Measurements from ENCODE around the gene C2CD2L.

DNA sequence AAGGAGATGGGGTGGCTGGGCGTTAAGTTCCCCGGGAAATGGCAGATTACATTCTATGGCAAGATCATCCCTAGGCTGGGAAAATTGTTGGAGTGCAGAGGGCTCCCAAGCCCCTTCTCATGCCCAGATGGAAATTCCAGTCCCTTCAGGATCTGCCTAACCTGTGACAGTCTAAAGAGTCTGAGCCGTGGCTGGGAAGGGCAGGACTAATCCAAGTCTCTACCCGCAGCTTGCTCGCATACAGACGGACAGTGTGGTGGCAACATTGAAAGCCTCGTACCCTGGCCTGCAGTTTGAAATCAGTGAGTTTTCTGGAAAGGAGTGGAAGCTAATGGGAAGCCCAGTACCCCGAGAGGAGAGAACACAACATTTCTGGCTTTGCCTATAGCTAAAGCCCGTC is 18.7 kb upstream of the C2CD2L start:
- no peak for TF ChIP-seq EZH2 (IDR thresholded peaks at IDR 0.05; ENCODE audit: insufficient read depth, low read length)
- TF ChIP-seq, protein P1, sequence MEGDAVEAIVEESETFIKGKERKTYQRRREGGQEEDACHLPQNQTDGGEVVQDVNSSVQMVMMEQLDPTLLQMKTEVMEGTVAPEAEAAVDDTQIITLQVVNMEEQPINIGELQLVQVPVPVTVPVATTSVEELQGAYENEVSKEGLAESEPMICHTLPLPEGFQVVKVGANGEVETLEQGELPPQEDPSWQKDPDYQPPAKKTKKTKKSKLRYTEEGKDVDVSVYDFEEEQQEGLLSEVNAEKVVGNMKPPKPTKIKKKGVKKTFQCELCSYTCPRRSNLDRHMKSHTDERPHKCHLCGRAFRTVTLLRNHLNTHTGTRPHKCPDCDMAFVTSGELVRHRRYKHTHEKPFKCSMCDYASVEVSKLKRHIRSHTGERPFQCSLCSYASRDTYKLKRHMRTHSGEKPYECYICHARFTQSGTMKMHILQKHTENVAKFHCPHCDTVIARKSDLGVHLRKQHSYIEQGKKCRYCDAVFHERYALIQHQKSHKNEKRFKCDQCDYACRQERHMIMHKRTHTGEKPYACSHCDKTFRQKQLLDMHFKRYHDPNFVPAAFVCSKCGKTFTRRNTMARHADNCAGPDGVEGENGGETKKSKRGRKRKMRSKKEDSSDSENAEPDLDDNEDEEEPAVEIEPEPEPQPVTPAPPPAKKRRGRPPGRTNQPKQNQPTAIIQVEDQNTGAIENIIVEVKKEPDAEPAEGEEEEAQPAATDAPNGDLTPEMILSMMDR (IDR thresholded peaks at IDR 0.05; ENCODE audit: insufficient read depth, low read depth, low read length) = no peak

All from astrocyte (in vitro differentiated cells and primary cell).